Colonic mucosa (tissue), 4 donors: ENCODE data around the gene QPRT. TPM values are rescaled to one million over a fixed set of nuclear protein-coding genes. Genes with fewer than 3 reads are reported as not detected.

Experiments used
- DNase-seq: peaks from one replicate; pipeline ENCODE4 v3.0.0-alpha.2; 2020
- H3K27ac ChIP-seq: fragments of 200-600 bp; one replicate; pipeline ENCODE4 v1.8.0; 2021
- H3K27me3 ChIP-seq: fragments of 200-600 bp; one replicate; pipeline ENCODE4 v1.8.0; 2021
- H3K36me3 ChIP-seq: fragments of 200-600 bp; one replicate; pipeline ENCODE4 v1.8.0; 2021
- H3K4me1 ChIP-seq: fragments of 200-600 bp; one replicate; pipeline ENCODE4 v1.8.0; 2021; ENCODE audit warnings: mild to moderate bottlenecking
- H3K4me3 ChIP-seq: fragments of 200-600 bp; one replicate; pipeline ENCODE4 v1.8.0; 2021
- H3K9ac ChIP-seq, 2 donors: one replicate each; pipeline ENCODE4 v1.7.0; 2013; ENCODE audit warnings: control low read depth in 2 of 2, low read depth in 2 of 2, low read length in 2 of 2
- H3K9me3 ChIP-seq: fragments of 200-600 bp; one replicate; pipeline ENCODE4 v1.8.0; 2021
- intact Hi-C: fragments of 100-400 bp; cut with DNase I; formaldehyde crosslinking; loops from one replicate; pipeline ENCODE4 v1.14.1; 2022
- total RNA-seq, 2 donors: library from RNA; stranded (reverse); fragmentation: NEBNext Ultra II Directional in 1 of 2; extraction: Animal tissue kit (Norgen Biotek cat#: 25700) in 1 of 2; gene quantifications; one replicate each; pipeline ENCODE4 v1.2.1, GENCODE V29; 2021
- TF ChIP-seq, protein P1 (sequence below): fragments of 200-600 bp; IDR thresholded peaks from one replicate; pipeline ENCODE4 v1.8.0; 2022; ENCODE audit warnings: antibody characterized with exemption, mild to moderate bottlenecking
- donor health status: healthy.
- donor health status: DM: no; HTN: no; CAD: no.
- donor health status: DM: no; HTN: no; CAD: no.

The QPRT gene
- total RNA-seq, 2 donors from 2014 or later = 54.7 to 102 TPM

- Histone ChIP-seq H3K27ac (no peak overlapping the region), H3K9me3 (no peaks in the 10 kb centered on the region), H3K27me3 (no peaks in the 10 kb centered on the region), H3K4me3 (no peak overlapping the region), H3K36me3 (no peaks in the 10 kb centered on the region), H3K4me1 (no peaks in the 10 kb centered on the region), H3K9ac (no peak overlapping the region)
- intact Hi-C loops = no loop called here
- TF ChIP-seq, protein P1, sequence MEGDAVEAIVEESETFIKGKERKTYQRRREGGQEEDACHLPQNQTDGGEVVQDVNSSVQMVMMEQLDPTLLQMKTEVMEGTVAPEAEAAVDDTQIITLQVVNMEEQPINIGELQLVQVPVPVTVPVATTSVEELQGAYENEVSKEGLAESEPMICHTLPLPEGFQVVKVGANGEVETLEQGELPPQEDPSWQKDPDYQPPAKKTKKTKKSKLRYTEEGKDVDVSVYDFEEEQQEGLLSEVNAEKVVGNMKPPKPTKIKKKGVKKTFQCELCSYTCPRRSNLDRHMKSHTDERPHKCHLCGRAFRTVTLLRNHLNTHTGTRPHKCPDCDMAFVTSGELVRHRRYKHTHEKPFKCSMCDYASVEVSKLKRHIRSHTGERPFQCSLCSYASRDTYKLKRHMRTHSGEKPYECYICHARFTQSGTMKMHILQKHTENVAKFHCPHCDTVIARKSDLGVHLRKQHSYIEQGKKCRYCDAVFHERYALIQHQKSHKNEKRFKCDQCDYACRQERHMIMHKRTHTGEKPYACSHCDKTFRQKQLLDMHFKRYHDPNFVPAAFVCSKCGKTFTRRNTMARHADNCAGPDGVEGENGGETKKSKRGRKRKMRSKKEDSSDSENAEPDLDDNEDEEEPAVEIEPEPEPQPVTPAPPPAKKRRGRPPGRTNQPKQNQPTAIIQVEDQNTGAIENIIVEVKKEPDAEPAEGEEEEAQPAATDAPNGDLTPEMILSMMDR = peak; percentile 63
- DNase-seq = peak; percentile 45
Observed at GRCh38 chr16:29710227-29711219, 31.5 kb downstream of the QPRT start.

- H3K36me3 ChIP-seq = no peaks in the 10 kb centered on the region
- no peaks in the 10 kb centered on the region for H3K27me3 ChIP-seq
- TF ChIP-seq, protein P1 = no peak
- intact Hi-C loops = no loop called here
- H3K9ac ChIP-seq = no peak overlapping the region
- no peaks in the 10 kb centered on the region for H3K9me3 ChIP-seq
- H3K4me1 ChIP-seq = no peaks in the 10 kb centered on the region
- no peak overlapping the region for H3K4me3 ChIP-seq
- no peak for DNase-seq
- H3K27ac ChIP-seq = no peak overlapping the region
Observed at GRCh38 chr16:29712809-29713208, 33.8 kb downstream of the QPRT start.

- no peak overlapping the region for H3K27ac ChIP-seq
- no peak for DNase-seq
- H3K36me3 ChIP-seq = no peaks in the 10 kb centered on the region
- no peaks in the 10 kb centered on the region for H3K9me3 ChIP-seq
- H3K9ac ChIP-seq = no peak overlapping the region
- intact Hi-C loops = no loop called here
- H3K4me3 ChIP-seq = no peak overlapping the region
- no peaks in the 10 kb centered on the region for H3K27me3 ChIP-seq
- H3K4me1 ChIP-seq = no peaks in the 10 kb centered on the region
- TF ChIP-seq, protein P1 = no peak
Observed at GRCh38 chr16:29714396-29714795, 35.4 kb downstream of the QPRT start.

GRCh38 chr16:29714972-29715371 lies 36.0 kb downstream of the QPRT start:
- H3K9ac ChIP-seq = no peak overlapping the region
- intact Hi-C loops = no loop called here
- no peaks in the 10 kb centered on the region for H3K4me1 ChIP-seq
- no peaks in the 10 kb centered on the region for H3K27me3 ChIP-seq
- DNase-seq = no peak
- H3K27ac ChIP-seq = no peak overlapping the region
- H3K4me3 ChIP-seq = no peak overlapping the region
- H3K9me3 ChIP-seq = no peaks in the 10 kb centered on the region
- TF ChIP-seq, protein P1 = no peak
- H3K36me3 ChIP-seq = no peaks in the 10 kb centered on the region

DNA sequence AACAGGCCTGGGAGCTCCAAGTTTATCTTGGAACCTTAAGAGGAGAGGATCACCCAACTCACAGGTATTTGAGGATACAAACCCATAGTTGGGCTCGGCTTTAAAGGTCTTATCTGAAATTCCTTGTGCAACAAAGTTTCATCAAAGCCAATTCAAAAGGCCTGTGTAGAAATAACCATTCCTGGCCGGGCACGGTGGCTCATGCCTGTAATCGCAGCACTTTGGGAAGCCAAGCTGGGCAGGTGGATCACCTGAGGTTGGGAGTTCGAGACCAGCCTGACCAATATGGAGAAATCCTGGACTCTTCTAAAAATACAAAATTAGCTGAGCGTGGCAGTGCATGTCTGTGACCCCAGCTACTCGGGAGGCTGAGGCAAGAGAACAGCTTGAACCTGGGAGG lies 38.1 kb downstream of the QPRT start:
- Histone ChIP-seq H3K4me1 (no peaks in the 10 kb centered on the region), H3K4me3 (no peak overlapping the region), H3K9me3 (no peaks in the 10 kb centered on the region), H3K27me3 (no peaks in the 10 kb centered on the region), H3K27ac (no peak overlapping the region), H3K36me3 (no peaks in the 10 kb centered on the region), H3K9ac (no peak overlapping the region)
- TF ChIP-seq, protein P1 = no peak
- DNase-seq = no peak
- intact Hi-C loops = no loop called here
